Activated naive CD4-positive, alpha-beta T cell treated with anti-CD3 and anti-CD28 coated beads, Interleukin-2, amount 10 ng/mL, durations not matched to agents 7 days and 5 days (primary cell): ENCODE measurements around the gene FOXJ1.

Experiments used
- CTCF ChIA-PET: fragments of 350-600 bp; sonication (Branson Sonifier 250); formaldehyde crosslinking; loops from one replicate; lab custom pipeline; 2021; ENCODE audit warnings: antibody characterized with exemption; lab: Charles Lee
- DNase-seq: peaks from one replicate; pipeline ENCODE4 v3.0.0-alpha.2; 2020
- H3K27ac Mint-ChIP-seq: one replicate; pipeline ENCODE4 v1.8.0; 2021; ENCODE audit warnings: mild to moderate bottlenecking, moderate library complexity, mixed read lengths
- H3K27me3 Mint-ChIP-seq: one replicate; pipeline ENCODE4 v1.8.0; 2021; ENCODE audit warnings: mild to moderate bottlenecking, mixed read lengths
- H3K36me3 Mint-ChIP-seq: one replicate; pipeline ENCODE4 v1.8.0; 2021; ENCODE audit warnings: mixed read lengths
- H3K4me1 Mint-ChIP-seq: one replicate; pipeline ENCODE4 v1.8.0; 2021; ENCODE audit warnings: mixed read lengths
- H3K4me3 Mint-ChIP-seq: one replicate; pipeline ENCODE4 v1.8.0; 2021; ENCODE audit warnings: mild to moderate bottlenecking, moderate library complexity, mixed read lengths
- H3K9me3 Mint-ChIP-seq: one replicate; pipeline ENCODE4 v1.8.0; 2021; ENCODE audit warnings: mixed read lengths

Gene FOXJ1

DNA sequence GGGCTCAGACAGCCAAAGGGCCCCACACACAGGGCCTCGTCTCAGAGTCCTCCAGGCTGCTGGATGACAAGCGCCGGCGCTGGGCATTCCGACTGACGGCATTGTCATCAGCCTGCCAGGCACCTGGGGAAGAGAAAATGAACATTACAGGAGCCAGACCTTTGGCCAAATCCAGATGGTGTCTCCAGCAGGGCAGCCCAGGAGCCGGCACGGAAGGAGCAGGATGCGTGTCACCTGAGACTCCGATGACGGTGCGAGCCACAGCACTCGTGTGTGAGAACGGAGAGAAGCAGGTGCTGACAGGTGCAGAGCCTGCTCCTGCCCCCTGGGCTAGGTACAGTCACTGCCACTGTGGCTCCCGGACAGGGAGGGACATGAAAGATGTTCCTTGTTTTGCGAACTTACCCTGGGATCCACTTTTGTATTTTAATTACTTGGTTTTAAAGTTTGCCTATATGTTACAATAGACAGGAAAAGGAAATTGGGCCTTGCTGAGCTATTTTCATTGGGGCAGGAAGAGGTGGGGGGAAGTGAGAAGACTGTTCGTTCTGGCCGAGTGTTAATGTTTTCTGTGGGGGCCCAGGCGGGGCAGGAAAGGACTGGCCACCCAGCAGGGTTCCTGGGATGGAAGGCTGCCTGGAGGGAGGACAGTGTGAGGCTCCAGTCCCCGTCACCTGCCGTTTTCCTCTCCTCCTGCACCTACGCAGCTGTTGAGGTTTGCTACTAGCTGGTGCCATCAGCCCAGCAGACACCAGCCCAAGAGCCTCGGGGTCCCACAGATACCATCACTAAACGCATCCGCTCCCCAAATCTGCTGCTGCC lies 4.4 kb upstream of the FOXJ1 start:
- Mint-ChIP-seq H3K9me3 (no peaks in the 10 kb centered on the region), H3K36me3 (peaks cover 52% of the 10 kb centered on the region), H3K27me3 (peaks cover 13% of the 10 kb centered on the region), H3K27ac (peak overlapping the region; percentile 96), H3K4me3 (peak overlapping the region; percentile 48), H3K4me1 (peaks cover 78% of the 10 kb centered on the region)
- DNase-seq: peak; percentile 78
- CTCF ChIA-PET: interaction anchor here (1.1 to 7.7 kb wide), 6 partner anchors 20 to 134 kb away, joined by 3 to 46 read pairs (median 6); no protein-coding TSS in a partner anchor

DNA sequence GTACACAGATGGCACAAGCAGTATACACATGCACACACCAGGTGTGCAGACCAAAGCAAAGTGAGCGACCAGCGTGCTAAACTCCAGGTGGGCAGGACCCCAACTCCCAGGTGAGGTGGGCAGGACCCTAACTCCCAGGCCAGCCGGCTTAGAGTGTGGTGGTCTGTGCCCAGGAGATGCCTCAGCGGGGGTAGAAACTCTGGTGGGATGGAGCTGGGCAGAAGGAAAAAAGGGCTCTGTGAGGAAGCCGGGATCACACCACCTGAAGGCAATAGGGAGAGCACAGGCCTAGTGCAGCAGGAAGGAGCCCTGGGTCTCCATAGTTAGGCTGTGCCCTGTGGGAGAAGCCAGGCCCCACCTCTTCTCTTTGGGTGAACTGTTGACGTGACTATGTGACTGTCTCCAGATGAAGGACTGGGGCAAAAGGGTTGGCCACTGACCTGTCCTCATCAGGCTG lies 1.6 kb upstream of the FOXJ1 start:
- Mint-ChIP-seq H3K36me3 (peaks cover 29% of the 10 kb centered on the region), H3K4me1 (peaks cover 75% of the 10 kb centered on the region), H3K27ac (peak overlapping the region; percentile 96), H3K9me3 (no peaks in the 10 kb centered on the region), H3K4me3 (peak overlapping the region; percentile 29), H3K27me3 (peaks cover 39% of the 10 kb centered on the region)
- CTCF ChIA-PET: interaction anchor here (0.6 to 7.7 kb wide), 9 partner anchors 9 to 137 kb away, joined by 3 to 46 read pairs (median 4); no protein-coding TSS in a partner anchor
- no peak for DNase-seq

DNA sequence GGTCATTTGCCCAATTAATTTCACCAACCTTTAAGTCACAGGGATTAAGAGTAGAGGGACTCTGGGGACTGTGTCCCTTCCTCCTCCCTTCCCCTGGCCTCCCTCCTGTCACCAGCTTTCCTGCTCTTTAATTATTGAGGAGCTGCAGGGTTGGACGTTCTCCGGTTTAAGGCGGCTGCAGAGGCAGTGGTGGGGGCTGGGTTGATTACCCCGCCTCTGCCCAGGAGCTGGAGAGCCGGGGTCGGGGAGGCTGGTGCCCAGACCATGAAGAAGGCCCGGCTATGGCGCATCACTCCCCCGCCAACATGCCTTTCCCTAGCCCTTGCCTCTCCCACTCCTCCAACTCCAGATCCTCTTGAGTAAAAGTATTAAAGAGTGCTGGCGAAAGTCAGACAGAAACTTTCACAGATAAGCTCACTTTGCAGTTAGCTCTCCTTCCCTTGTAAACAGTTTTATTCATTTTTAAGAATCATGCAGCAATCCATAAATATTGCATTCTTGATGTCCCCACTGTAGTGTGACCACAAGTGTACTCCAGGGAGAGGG lies 1.1 kb upstream of the FOXJ1 start:
- H3K27ac Mint-ChIP-seq: peak overlapping the region; percentile 96

DNA sequence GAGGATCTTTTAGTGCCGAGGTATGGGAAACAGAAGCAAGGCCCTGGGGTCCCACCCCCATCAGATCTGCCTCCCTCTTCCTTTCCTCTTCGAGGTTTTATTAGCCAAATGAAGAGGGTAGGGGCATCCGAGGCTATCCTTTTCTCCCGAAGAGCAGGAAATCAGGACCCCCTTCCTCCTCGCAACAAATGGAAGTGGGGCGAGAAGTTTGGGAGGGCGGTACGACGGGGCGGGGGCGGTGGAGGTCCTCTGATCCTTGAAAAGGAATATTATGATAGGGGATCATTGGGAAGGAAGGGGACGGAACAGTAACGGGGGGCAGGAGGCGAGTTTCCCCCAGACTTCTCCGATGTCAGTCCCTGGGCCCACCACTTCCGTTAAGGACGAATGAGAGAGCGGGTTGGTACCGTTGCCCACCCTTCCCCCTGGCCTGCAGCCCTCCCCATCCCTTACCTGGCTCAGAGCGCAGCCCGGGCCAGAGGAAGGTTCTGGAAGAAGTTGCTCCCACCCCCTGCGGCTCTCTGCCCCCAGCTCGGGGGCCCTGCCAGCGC lies 309 bp downstream of the FOXJ1 start:
- Mint-ChIP-seq H3K9me3 (no peaks in the 10 kb centered on the region), H3K27me3 (peaks cover 45% of the 10 kb centered on the region), H3K36me3 (peaks cover 13% of the 10 kb centered on the region), H3K4me1 (peaks cover 59% of the 10 kb centered on the region), H3K4me3 (peak overlapping the region; percentile 73), H3K27ac (peak overlapping the region; percentile 65)
- CTCF ChIA-PET: interaction anchor here (1.0 to 7.7 kb wide), 2 partner anchors 40 to 139 kb away, joined by 5 to 46 read pairs; no protein-coding TSS in a partner anchor
- no peak for DNase-seq

More for the DNA sequence above, 1.1 kb upstream of the FOXJ1 start:
- no peak for DNase-seq
- CTCF ChIA-PET: interaction anchor here (0.7 to 7.7 kb wide), 7 partner anchors 9 to 138 kb away, joined by 3 to 46 read pairs (median 4); no protein-coding TSS in a partner anchor
- no peaks in the 10 kb centered on the region for H3K9me3 Mint-ChIP-seq
- H3K36me3 Mint-ChIP-seq: peaks cover 25% of the 10 kb centered on the region
- H3K4me1 Mint-ChIP-seq: peaks cover 70% of the 10 kb centered on the region
- peak overlapping the region; percentile 73 for H3K4me3 Mint-ChIP-seq
- H3K27me3 Mint-ChIP-seq: peaks cover 39% of the 10 kb centered on the region

DNA sequence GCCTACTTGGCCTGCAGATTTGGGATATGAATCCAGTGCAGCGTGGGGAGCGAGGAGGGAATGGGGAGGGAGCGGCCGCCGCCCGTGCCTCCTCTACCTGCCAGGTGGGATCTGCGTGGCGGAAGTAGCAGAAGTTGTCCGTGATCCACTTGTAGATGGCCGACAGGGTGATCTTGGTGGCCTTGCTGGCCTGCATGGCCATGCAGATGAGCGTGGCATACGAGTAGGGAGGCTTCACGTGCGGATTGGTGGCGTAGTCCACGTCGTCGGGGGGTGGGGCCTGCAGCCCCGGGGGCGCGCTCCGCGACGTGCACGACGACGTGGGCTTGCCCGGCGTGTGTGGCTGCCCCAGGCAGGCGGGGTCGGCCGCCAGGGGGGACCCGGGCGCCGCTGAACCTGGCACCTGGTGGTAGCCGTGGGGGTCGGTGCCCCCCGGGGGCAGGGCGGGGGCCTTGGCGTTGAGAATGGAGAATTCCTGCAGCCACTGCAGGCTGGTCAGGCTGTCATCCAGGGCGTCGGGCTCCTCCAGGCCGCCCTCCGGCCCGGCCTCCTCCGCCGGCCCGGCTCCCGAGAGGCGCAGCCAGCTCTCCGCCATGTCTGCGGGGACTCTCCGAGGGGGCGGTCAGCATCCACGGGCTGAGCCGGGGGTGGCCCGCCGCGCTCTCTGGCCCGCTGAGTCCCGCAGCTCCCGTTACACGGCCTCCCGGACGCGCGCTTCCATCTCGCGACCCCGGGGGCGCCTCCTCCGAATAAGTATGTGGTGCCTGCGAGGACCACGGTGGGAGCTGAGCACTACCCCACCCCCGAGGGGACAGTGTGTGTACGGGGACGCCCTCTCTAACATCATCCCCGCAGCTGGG lies 1.0 kb downstream of the FOXJ1 start:
- H3K27me3 Mint-ChIP-seq: peaks cover 45% of the 10 kb centered on the region
- peak overlapping the region; percentile 62 for H3K4me3 Mint-ChIP-seq
- peak overlapping the region; percentile 65 for H3K27ac Mint-ChIP-seq
- no peaks in the 10 kb centered on the region for H3K9me3 Mint-ChIP-seq
- peak; percentile 62 for DNase-seq
- peaks cover 59% of the 10 kb centered on the region for H3K4me1 Mint-ChIP-seq
- H3K36me3 Mint-ChIP-seq: peaks cover 6% of the 10 kb centered on the region
- CTCF ChIA-PET: interaction anchor here (1.0 to 7.7 kb wide), 2 partner anchors 41 to 140 kb away, joined by 5 to 46 read pairs; no protein-coding TSS in a partner anchor

DNA sequence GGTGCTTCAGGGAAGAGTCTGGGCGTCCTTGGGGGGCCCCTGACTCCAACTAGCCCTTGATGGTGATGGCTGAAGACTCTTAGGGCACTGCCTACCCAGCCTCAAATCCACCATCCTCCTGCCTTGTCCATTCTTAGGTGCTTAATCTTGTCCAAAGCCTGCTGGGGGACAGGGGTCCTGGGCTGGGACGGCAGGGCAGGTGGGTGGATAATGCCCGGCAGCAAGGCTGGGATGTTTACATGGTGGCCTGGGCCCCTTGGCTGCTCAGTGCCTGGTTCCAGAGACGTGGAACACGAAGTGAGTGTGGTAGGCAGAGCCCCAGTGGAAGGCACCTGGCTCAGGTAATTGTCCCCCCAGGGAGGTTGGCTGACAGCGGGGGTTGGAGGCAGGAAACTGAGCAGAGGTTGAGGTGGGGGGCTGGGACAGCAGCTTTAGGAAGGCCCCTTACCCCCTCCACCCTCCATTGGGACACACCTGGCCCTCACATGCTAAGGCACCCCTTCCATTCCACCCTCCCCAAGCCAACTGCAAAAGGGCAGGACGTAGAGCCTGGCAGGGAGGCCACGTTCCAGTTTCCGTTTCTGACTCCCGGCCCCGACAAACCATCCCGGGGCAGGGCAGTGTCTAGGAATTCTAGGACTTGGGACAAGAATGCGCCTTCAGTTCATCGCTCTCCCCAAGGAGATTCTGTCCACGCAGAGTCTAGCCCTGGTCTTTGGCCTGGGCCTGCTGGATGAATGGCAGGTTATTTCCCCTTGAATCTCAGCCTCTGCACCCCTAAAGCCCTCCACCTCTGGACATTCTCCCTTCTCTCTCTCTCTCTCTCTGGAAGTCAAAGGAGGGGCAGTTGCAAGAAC lies 1.9 kb downstream of the FOXJ1 start:
- peaks cover 55% of the 10 kb centered on the region for H3K4me1 Mint-ChIP-seq
- H3K4me3 Mint-ChIP-seq: peak overlapping the region; percentile 48
- peaks cover 45% of the 10 kb centered on the region for H3K27me3 Mint-ChIP-seq
- peak; percentile 22 for DNase-seq
- no peaks in the 10 kb centered on the region for H3K9me3 Mint-ChIP-seq
- CTCF ChIA-PET: interaction anchor here (1.6 kb wide), 1 partner anchor 140 kb away, joined by 5 read pairs; no protein-coding TSS in a partner anchor
- no peak overlapping the region for H3K27ac Mint-ChIP-seq
- H3K36me3 Mint-ChIP-seq: no peaks in the 10 kb centered on the region

DNA sequence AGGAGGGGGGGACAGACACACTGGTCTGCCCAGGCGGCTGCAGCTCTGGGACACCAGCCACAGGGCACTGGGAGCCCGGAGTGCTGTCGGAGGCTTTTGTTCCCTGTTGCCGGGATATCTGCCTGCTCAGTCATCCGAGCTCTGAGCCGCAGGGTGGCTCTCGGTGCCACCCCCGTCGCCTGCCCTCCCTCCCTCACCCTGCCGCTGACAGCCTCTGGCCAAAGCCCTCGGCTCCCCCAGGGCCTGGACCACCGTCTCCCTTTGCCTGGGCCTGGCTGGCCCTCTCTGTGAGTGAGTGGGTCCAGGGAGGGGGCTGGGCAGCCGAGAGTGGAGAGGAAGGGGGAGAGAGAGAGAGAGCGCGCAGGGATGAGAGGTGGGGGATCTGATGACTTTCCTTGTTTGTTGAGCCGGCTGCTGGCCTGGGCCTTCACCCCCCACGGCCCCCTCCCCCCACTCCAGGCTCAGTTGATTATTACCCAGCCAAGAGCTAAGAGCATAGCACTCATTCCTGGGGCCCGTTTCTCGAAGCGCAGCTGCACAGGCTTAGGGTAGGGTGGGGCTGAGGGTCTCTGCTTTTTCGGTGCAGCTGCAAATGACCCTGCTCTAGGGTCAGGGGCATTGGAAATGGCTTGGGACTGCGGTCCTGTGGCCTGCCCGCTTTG lies 2.7 kb downstream of the FOXJ1 start:
- no peak overlapping the region for H3K4me3 Mint-ChIP-seq
- H3K9me3 Mint-ChIP-seq: no peaks in the 10 kb centered on the region
- no peaks in the 10 kb centered on the region for H3K36me3 Mint-ChIP-seq
- peak; percentile 20 for DNase-seq
- CTCF ChIA-PET: interaction anchor here (1.6 kb wide), 1 partner anchor 141 kb away, joined by 5 read pairs; no protein-coding TSS in a partner anchor
- H3K4me1 Mint-ChIP-seq: peaks cover 54% of the 10 kb centered on the region
- no peak overlapping the region for H3K27ac Mint-ChIP-seq
- peaks cover 45% of the 10 kb centered on the region for H3K27me3 Mint-ChIP-seq

DNA sequence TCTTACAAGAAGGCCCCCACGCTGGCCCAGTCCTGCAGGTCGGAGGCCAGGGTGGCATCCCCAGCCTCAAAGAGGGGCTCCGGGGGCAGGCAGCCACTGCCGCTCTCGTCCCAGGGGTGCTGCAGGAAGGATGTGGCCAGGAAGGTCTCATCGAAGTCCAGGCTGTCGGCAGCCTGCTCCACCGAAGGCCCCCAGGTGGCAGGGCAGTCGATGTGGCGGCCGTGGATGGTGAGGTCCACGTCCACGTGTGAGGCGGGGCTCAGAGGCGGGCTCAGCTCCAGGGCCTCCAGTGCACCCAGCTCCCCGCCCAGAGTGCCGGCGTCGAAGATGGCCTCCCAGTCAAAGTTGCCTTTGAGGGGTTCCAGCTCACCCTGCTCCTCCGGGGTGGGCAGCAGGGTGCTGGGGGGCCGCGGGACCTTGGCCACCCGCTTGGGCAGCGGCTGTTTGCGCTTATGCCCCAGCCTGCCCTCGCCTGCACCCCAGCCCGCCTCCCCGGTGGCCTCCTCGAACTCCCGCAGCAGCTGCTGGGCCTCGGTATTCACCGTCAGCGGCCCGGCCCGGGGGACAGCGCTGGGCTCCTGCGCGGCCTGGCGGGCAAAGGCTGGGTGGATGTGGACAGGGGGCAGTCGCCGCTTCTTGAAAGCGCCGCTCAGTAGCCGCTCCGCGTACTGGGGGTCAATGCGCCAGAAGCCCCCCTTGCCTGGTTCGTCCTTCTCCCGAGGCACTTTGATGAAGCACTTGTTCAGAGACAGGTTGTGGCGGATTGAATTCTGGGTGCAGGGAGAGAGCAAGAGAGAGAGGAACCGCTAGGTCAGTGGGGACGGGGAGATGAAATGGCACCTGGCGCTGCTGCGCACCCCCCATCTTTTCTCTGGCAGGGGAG lies 3.5 kb downstream of the FOXJ1 start:
- H3K4me1 Mint-ChIP-seq: peaks cover 48% of the 10 kb centered on the region
- H3K4me3 Mint-ChIP-seq: no peak overlapping the region
- H3K36me3 Mint-ChIP-seq: no peaks in the 10 kb centered on the region
- peaks cover 45% of the 10 kb centered on the region for H3K27me3 Mint-ChIP-seq
- H3K27ac Mint-ChIP-seq: no peak overlapping the region
- no peaks in the 10 kb centered on the region for H3K9me3 Mint-ChIP-seq
- DNase-seq: peak; percentile 19
- CTCF ChIA-PET: interaction anchor here (1.6 kb wide), 1 partner anchor 142 kb away, joined by 5 read pairs; no protein-coding TSS in a partner anchor

DNA sequence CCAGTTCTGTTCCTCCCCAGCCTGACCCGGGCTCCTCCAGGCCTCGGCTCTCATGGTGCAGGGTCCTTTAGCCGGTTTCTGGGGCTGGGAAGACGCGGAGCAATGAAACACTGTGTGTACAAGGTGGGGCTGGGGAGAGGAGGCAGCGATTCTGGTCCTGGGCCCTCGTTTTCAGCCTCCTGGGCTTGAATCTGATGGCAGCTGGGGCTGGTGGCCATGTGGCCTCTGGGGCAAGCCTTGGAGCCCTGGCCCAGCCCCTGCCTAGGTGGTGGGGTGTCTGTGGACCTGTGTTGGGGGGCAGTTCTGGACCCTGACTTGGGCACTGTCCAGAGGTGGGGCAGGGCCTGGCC lies 4.1 kb downstream of the FOXJ1 start:
- Mint-ChIP-seq H3K4me1 (peaks cover 41% of the 10 kb centered on the region), H3K27me3 (peaks cover 45% of the 10 kb centered on the region), H3K27ac (no peak overlapping the region), H3K9me3 (no peaks in the 10 kb centered on the region), H3K36me3 (no peaks in the 10 kb centered on the region), H3K4me3 (no peak overlapping the region)
- CTCF ChIA-PET: interaction anchor here (1.6 kb wide), 1 partner anchor 11 kb away, joined by 3 read pairs; no protein-coding TSS in a partner anchor
- peak; percentile 18 for DNase-seq

DNA sequence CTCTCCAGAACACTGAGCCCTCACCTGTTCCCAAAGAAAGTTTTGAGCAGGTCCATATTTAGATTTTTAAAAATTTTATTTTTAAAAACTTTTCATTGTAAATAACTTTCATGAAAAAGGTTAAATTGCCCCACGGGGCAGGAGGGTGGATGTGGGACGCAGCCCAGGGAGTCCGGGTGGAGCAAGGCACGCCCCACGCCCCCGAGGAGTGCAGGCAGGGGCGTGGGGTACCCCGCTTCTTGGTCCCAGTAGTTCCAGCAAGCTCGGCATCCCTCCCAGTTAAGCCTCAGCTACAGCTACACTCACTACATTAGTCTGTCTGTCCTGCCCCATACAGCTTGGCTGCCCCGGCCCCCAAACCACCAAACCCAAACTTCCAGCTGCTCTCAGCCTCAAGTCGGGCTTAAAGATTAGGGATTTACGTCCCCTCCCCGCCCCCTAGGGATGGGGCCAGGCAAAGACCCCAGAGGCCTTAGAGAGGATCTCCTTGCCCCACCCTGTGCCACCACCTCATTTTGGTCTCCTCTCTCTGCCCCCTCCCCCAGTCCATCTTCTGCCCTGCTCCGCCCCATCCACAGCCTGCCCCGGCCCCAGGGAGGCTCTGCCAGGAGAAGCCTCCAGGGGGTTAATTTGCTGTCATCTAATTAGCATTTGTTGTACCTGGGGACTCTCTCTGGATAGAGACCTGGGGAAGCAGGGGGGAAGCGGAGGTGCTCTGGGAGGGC lies 4.6 kb downstream of the FOXJ1 start:
- H3K36me3 Mint-ChIP-seq: no peaks in the 10 kb centered on the region
- H3K27me3 Mint-ChIP-seq: peaks cover 42% of the 10 kb centered on the region
- no peak overlapping the region for H3K4me3 Mint-ChIP-seq
- H3K9me3 Mint-ChIP-seq: no peaks in the 10 kb centered on the region
- H3K27ac Mint-ChIP-seq: no peak overlapping the region
- CTCF ChIA-PET: interaction anchor here (1.6 to 2.1 kb wide), 2 partner anchors 10 to 143 kb away, joined by 3 to 7 read pairs; no protein-coding TSS in a partner anchor
- DNase-seq: peak; percentile 18
- peaks cover 36% of the 10 kb centered on the region for H3K4me1 Mint-ChIP-seq

DNA sequence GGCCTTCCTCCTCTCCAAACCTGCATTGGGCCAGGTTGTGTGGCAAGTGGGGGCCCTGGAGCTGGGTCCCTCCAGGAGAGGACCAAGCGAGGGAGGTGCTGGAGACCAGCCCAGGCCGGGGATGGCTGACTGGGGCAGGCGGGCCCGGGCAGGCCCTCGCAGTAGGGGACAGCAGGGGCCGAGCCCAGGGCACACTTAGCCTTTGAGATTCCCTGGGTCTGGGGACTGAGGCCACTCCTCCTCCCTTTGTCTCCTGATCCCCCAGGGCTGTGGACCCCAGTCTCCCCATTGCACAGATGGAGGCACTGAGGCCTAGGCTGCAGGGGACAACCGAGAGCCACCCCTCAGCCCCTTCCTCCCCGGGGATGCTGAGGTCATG lies 5.2 kb downstream of the FOXJ1 start:
- H3K4me3 Mint-ChIP-seq: no peak overlapping the region
- H3K9me3 Mint-ChIP-seq: no peaks in the 10 kb centered on the region
- no peak overlapping the region for H3K27ac Mint-ChIP-seq
- peak; percentile 18 for DNase-seq
- H3K27me3 Mint-ChIP-seq: peaks cover 41% of the 10 kb centered on the region
- CTCF ChIA-PET: interaction anchor here (1.1 to 2.1 kb wide), 3 partner anchors 9 to 143 kb away, joined by 3 to 7 read pairs (median 4); no protein-coding TSS in a partner anchor
- no peaks in the 10 kb centered on the region for H3K36me3 Mint-ChIP-seq
- peaks cover 32% of the 10 kb centered on the region for H3K4me1 Mint-ChIP-seq
